Subcutaneous adipose tissue (tissue), 4 donors: ENCODE results near the gene TGM2. TPM values are rescaled to one million over a fixed set of nuclear protein-coding genes. Genes with fewer than 3 reads are reported as not detected.

Experiments used
- total RNA-seq, 4 donors: library from RNA; depleted of rRNA; stranded (reverse); fragments of >200 nt; gene quantifications; one replicate each; pipeline ENCODE4 v1.1.0, GENCODE V29; 2016
- TF ChIP-seq, protein P1 (sequence below): fragments of 450-650 bp; IDR thresholded peaks from one replicate; pipeline ENCODE4 v1.5.1; 2016; ENCODE audit warnings: low read depth, mild to moderate bottlenecking, control low read depth, antibody characterized with exemption, moderate library complexity

Gene TGM2
- total RNA-seq, 4 donors from 2014 or later: 13.9 to 28.9 (median 19.2) TPM

GRCh38 chr20:38123021-38123587, 42.0 kb downstream of the TGM2 start:
- TF ChIP-seq, protein P1, sequence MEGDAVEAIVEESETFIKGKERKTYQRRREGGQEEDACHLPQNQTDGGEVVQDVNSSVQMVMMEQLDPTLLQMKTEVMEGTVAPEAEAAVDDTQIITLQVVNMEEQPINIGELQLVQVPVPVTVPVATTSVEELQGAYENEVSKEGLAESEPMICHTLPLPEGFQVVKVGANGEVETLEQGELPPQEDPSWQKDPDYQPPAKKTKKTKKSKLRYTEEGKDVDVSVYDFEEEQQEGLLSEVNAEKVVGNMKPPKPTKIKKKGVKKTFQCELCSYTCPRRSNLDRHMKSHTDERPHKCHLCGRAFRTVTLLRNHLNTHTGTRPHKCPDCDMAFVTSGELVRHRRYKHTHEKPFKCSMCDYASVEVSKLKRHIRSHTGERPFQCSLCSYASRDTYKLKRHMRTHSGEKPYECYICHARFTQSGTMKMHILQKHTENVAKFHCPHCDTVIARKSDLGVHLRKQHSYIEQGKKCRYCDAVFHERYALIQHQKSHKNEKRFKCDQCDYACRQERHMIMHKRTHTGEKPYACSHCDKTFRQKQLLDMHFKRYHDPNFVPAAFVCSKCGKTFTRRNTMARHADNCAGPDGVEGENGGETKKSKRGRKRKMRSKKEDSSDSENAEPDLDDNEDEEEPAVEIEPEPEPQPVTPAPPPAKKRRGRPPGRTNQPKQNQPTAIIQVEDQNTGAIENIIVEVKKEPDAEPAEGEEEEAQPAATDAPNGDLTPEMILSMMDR: no peak

DNA sequence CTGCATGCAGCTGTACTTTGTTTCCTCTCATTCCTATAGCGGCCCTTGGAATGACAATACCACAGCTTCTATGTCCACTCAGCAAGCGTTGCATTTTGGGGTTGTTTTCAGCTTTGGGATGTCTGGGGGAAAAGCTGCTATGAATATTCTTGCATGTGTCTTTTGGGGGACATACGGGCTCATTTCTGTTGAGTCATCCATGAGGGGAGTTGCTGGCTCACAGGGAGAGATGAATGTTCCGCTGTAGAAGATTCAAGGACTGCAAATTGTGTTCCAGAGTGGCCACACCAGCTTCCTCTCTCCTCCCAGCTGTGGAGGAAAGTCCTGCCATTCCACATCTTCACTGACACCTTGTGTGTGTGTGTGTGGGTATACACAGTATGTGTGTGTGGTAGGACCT, 43.3 kb downstream of the TGM2 start:
- TF ChIP-seq, protein P1: no peak

GRCh38 chr20:38120625-38120988, 44.5 kb downstream of the TGM2 start:
- TF ChIP-seq, protein P1: no peak

- TF ChIP-seq, protein P1: no peak
Measured at GRCh38 chr20:38119446-38119845, 45.6 kb downstream of the TGM2 start.

DNA sequence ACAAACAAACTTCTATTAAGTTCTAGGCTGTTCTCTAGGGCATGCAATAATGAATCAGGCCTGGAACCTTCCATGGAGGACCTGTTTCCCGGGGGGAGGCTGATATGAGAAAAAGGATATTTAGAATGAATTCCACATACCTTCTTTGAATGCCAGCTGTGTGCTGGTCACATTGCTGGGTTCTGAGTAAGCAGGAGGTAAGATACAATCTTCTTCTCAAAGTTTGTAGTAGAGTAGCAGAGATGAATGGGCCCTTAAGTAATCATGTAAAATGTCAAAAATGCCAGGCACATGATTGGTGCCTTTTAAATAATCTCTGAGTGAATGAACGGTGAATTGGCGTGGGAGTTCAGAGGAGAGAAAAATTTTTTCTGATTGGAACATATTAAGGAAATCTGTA, 47.4 kb downstream of the TGM2 start:
- TF ChIP-seq, protein P1: no peak

GRCh38 chr20:38117205-38117604, 47.9 kb downstream of the TGM2 start:
- TF ChIP-seq, protein P1: no peak

DNA sequence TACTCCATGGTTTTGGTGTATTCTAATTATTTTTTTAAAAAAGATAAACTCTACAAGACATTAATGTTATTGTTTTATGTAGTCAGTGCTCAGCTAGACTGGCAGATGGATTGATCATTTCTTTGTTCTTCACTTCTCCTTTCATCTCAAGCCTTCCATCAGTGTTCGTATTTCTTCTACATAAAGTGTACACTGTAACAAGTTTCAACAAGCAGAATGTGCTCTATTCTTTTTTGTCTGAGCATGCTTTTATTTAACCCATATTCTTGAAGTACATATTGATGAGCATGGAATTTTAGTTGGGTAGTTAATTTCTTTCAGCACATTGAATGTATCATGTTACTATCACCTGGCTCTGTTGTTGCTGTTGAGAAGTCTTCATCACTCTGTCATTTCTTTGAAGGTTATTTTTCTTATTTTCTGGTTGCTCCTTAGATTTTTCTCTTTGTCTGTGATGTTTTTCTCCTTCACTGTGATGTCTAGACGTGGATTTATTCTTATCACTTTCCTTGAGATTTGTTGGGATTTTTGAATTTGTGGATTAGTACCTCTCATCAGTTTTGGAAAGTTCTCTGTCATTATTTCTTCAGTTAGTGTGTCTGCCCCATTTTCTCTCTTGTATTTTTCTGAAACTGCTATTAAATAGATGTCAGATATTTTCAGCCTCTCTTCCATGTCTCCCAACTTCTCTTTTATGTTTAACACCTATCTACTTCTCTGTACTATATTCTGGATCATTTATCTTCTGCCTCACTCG, 48.5 kb downstream of the TGM2 start:
- TF ChIP-seq, protein P1: no peak
